A549 (cell line): ENCODE data around the gene TBCC. TPM values are rescaled to one million over a fixed set of nuclear protein-coding genes. Genes with fewer than 3 reads are reported as not detected.

Experiments
- ATAC-seq, 2 experiments: fragments of 200-7000 bp in 1 of 2; fragments of >200 bp in 1 of 2; cut with Nextera tagmentation in 1 of 2; cut with Tn5 transposase in 1 of 2; 3 replicates each; pipeline versions ENCODE4 v1.8.0 to v1.9.1; 2018 to 2020; ENCODE audit warnings: mild to moderate bottlenecking in 1 of 2, moderate library complexity in 1 of 2
- CTCF ChIA-PET: fragments of 300-600 bp; sonication (Branson Sonifier 250); formaldehyde crosslinking; extraction: SDS; loops from one replicate; lab custom pipeline; 2021; ENCODE audit warnings: antibody characterized with exemption, inconsistent platforms; lab: Yijun Ruan, JAX
- POLR2A ChIA-PET: fragments of 350-600 bp; formaldehyde crosslinking; extraction: SDS; loops from one replicate; lab custom pipeline; 2021; ENCODE audit warnings: antibody characterized with exemption, inconsistent platforms; lab: Yijun Ruan, JAX
- DNase-seq, 2 experiments: peaks; one replicate each; pipeline versions ENCODE4 v3.0.0 to v3.0.0-alpha.2; 2011 to 2016; ENCODE audit warnings: low read depth in 1 of 2, low spot score in 1 of 2
- FAIRE-seq: peaks from 2 replicates; lab custom pipeline; 2011; peaks lifted over from hg19 to GRCh38; lab: Jason Lieb, UNC
- H3K27ac ChIP-seq, 2 experiments: fragments of >200 bp; sonication (Bioruptor Twin); formaldehyde crosslinking; 3 replicates each; pipeline ENCODE4 v1.5.1; 2016 to 2017
- H3K4me1 ChIP-seq: fragments of >200 bp; sonication (Bioruptor Twin); formaldehyde crosslinking; 3 replicates; pipeline ENCODE4 v1.6.1; 2016
- H3K4me2 ChIP-seq: fragments of >200 bp; sonication (Bioruptor Twin); formaldehyde crosslinking; 3 replicates; pipeline ENCODE4 v1.6.1; 2016
- H3K4me3 ChIP-seq: fragments of >200 bp; sonication (Bioruptor Twin); formaldehyde crosslinking; 3 replicates; pipeline ENCODE4 v1.5.1; 2016
- H3K9me3 ChIP-seq: fragments of >200 bp; sonication (Bioruptor Twin); formaldehyde crosslinking; 3 replicates; pipeline ENCODE4 v1.6.1; 2016
- BCL3 ChIP-seq: fragments of >200 bp; sonication (Bioruptor Twin); formaldehyde crosslinking; IDR thresholded peaks from 3 replicates; pipeline ENCODE4 v1.6.1; 2016
- CHD2 ChIP-seq: fragments of 150-350 bp; IDR thresholded peaks from 2 replicates; pipeline ENCODE4 v1.6.1; 2014; ENCODE audit warnings: low read length; ENCODE audit not compliant: partially characterized antibody
- E2F6 ChIP-seq: IDR thresholded peaks from 2 replicates; pipeline ENCODE4 v1.6.1; 2012; ENCODE audit warnings: low read depth, borderline replicate concordance
- ELK1 ChIP-seq: fragments of 150-350 bp; IDR thresholded peaks from 2 replicates; pipeline ENCODE4 v1.6.1; 2014; ENCODE audit warnings: low read depth, mild to moderate bottlenecking, low read length
- HDAC2 ChIP-seq: fragments of 200-600 bp; sonication (generic); IDR thresholded peaks from 2 replicates; pipeline ENCODE4 v1.6.1; 2016
- HES2 ChIP-seq: fragments of >200 bp; sonication (Bioruptor Twin); formaldehyde crosslinking; IDR thresholded peaks from 2 replicates; pipeline ENCODE4 v1.6.1; 2016
- JUN ChIP-seq, 2 experiments: fragments of >200 bp; sonication (Bioruptor Twin); formaldehyde crosslinking; IDR thresholded peaks; 2 replicates in 1 of 2; 3 replicates in 1 of 2; pipeline ENCODE4 v1.6.1; 2016 to 2017
- KDM1A ChIP-seq: fragments of 200-600 bp; sonication (generic); IDR thresholded peaks from 2 replicates; pipeline ENCODE4 v1.6.1; 2016; ENCODE audit warnings: low read depth, mild to moderate bottlenecking
- MAZ ChIP-seq: fragments of 150-350 bp; IDR thresholded peaks from 2 replicates; pipeline ENCODE4 v1.6.1; 2014; ENCODE audit warnings: antibody characterized with exemption, low read depth, low read length, borderline replicate concordance
- MYC ChIP-seq: IDR thresholded peaks from 2 replicates; pipeline ENCODE4 v1.6.1; 2012; ENCODE audit warnings: mild to moderate bottlenecking, inconsistent platforms, low read length, improper control_type of control experiment, borderline replicate concordance
- NFE2L2 ChIP-seq: fragments of 150-350 bp; conservative IDR thresholded peaks from 2 replicates; pipeline ENCODE4 v1.6.1; 2014; ENCODE audit warnings: low read length
- NPAS2 ChIP-seq: fragments of 250-450 bp; sonication (Bioruptor Pico); IDR thresholded peaks from 2 replicates; pipeline ENCODE4 v1.8.0; 2022; ENCODE audit warnings: mild to moderate bottlenecking, moderate library complexity, borderline replicate concordance
- RFX5 ChIP-seq: fragments of 450-650 bp; IDR thresholded peaks from 2 replicates; pipeline ENCODE4 v1.7.1; 2014; ENCODE audit warnings: antibody characterized with exemption, mild to moderate bottlenecking, moderate library complexity
- SREBF2 ChIP-seq: fragments of 450-650 bp; IDR thresholded peaks from 2 replicates; pipeline ENCODE4 v1.6.1; 2014; ENCODE audit warnings: mild to moderate bottlenecking, moderate library complexity
- TFCP2L1 ChIP-seq: fragments of 250-450 bp; sonication (Bioruptor Pico); IDR thresholded peaks from 2 replicates; pipeline ENCODE4 v1.5.0; 2021; ENCODE audit warnings: mild to moderate bottlenecking
- ZNF302 ChIP-seq: fragments of 250-450 bp; sonication (Bioruptor Pico); IDR thresholded peaks from 2 replicates; pipeline ENCODE4 v1.9.0; 2021; ENCODE audit warnings: inconsistent platforms, mild to moderate bottlenecking, moderate library complexity
- WGBS: methylation state at CpG from one replicate; pipeline ENCODE4 v1.1.6; 2017; ENCODE audit errors: missing lambda C conversion rate; 5-methylcytosine and 5-hydroxymethylcytosine counted together
- polyA plus RNA-seq, 4 experiments: library from polyadenylated mRNA; depleted of rRNA in 3 of 4; stranded (reverse); fragments of >200 nt; fragmentation: RNase III in 1 of 4; extraction: RNeasy Plus Mini Kit Qiagen cat#74134 plus additional on column Dnase treatment in 1 of 4; gene quantifications; 2 replicates in 3 of 4; 3 replicates in 1 of 4; pipeline ENCODE4 v1.2.3, GENCODE V29; 2011 to 2017

The TBCC gene
- polyA plus RNA-seq, 2 of the 4 experiments (the other 2 are of a cell fraction), result 10.2 to 12.4 TPM

GRCh38 chr6:42787063-42787472, 41.2 kb upstream of the TBCC start:
- Histone ChIP-seq H3K4me3 (no peak overlapping the region), H3K4me2 (no peak overlapping the region), H3K9me3 (no peaks in the 10 kb centered on the region), H3K27ac (no peak overlapping the region), H3K4me1 (0 out of 3 replicates have a peak, but pooled peaks cover 7% of the 10 kb centered on the region)
- ChIA-PET POLR2A (interaction anchor here (0.6 to 1.1 kb wide), 2 partner anchors 34 to 45 kb away, joined by 3 read pairs; no protein-coding TSS in a partner anchor), CTCF (no interaction called here)
- ATAC-seq, result no peak
- 84% methylated on average over 2 of the region's 2 CpGs for WGBS
- FAIRE-seq, result no peak
- no peak for DNase-seq
- TF ChIP-seq JUN (IDR thresholded peaks at IDR 0.05), result no peak

- WGBS, result 90% methylated on average over 3 of the region's 3 CpGs
- Histone ChIP-seq H3K4me3 (no peak overlapping the region), H3K9me3 (no peaks in the 10 kb centered on the region), H3K27ac (no peak overlapping the region), H3K4me2 (0 out of 3 replicates have a peak overlapping the region, but pooled peaks have one; percentile 3), H3K4me1 (0 out of 3 replicates have a peak, but pooled peaks cover 7% of the 10 kb centered on the region)
- ChIA-PET POLR2A (interaction anchor here (1.1 kb wide), 1 partner anchor 44 kb away, joined by 3 read pairs; no protein-coding TSS in a partner anchor), CTCF (interaction anchor here (0.6 to 1.1 kb wide), 3 partner anchors 44 to 350 kb away, joined by 3 to 4 read pairs (median 4); no protein-coding TSS in a partner anchor)
- FAIRE-seq (no peak), ATAC-seq (no peak), DNase-seq (no peak)
- TF ChIP-seq JUN (IDR thresholded peaks at IDR 0.05), result 0 out of 5 replicates have a peak, but pooled peaks of 1 of the 2 experiments have one; percentile 16
- no peak for TF ChIP-seq NPAS2 (CRISPR knock-in tag)
- no peak for TF ChIP-seq ELK1
- TF ChIP-seq CHD2, result no peak
These were observed 40.7 kb upstream of the TBCC start for GRCh38 chr6:42786525-42786985.

GRCh38 chr6:42784717-42785498, 39.0 kb upstream of the TBCC start:
- no peaks in the 10 kb centered on the region for H3K9me3 ChIP-seq
- TF ChIP-seq E2F6 (no peak), ZNF302 (CRISPR knock-in tag) (no peak), KDM1A (no peak), NPAS2 (CRISPR knock-in tag) (no peak), RFX5 (no peak), TFCP2L1 (CRISPR knock-in tag) (no peak), JUN (IDR thresholded peaks at IDR 0.05) (no peak), HES2 (no peak), MAZ (no peak), HDAC2 (no peak), MYC (no peak), SREBF2 (no peak), BCL3 (no peak), NFE2L2 (no peak)
- POLR2A ChIA-PET, result interaction anchor here (0.7 to 1.5 kb wide), 2 partner anchors 38 to 568 kb away, joined by 3 to 5 read pairs; no protein-coding TSS in a partner anchor
- H3K4me1 ChIP-seq, result peaks cover 13% of the 10 kb centered on the region; the same call in 2 of the 3 replicates
- CTCF ChIA-PET, result no interaction called here
- peak overlapping the region in 1 of 2 experiments; percentile 100; a peak in 3 of 6 replicates for H3K27ac ChIP-seq
- ATAC-seq, result no peak
- FAIRE-seq, result no peak
- peak overlapping the region; percentile 70 for H3K4me3 ChIP-seq
- 89% methylated on average over 12 of the region's 12 CpGs for WGBS
- peak overlapping the region; percentile 84 for H3K4me2 ChIP-seq
- DNase-seq, result no peak
